RWPE1 (cell line): Measurements from ENCODE around the gene BTN3A1.
"Not testable (repeated sequence)": the region's sequence is repeated elsewhere in the genome, so short reads cannot be mapped to it uniquely, and the experiment has no call there.

ENCODE experiments used
- CTCF ChIA-PET: fragments of 350-600 bp; sonication (Branson Sonifier 250); formaldehyde crosslinking; extraction: SDS; loops from one replicate; lab custom pipeline; 2021; lab: Yijun Ruan, JAX
- POLR2A ChIA-PET: fragments of 400-600 bp; formaldehyde crosslinking; extraction: SDS; loops from one replicate; lab custom pipeline; 2020; ENCODE audit warnings: antibody characterized with exemption; ENCODE audit not compliant: low non-redundant PET; lab: Yijun Ruan, JAX
- DNase-seq: peaks from one replicate; pipeline ENCODE4 v3.0.0; 2012; ENCODE audit warnings: low spot score
- H3K27ac ChIP-seq: fragments of 450-650 bp; 2 replicates; pipeline ENCODE4 v1.5.1; 2017
- TF ChIP-seq, protein P1 (sequence below): fragments of 450-650 bp; conservative IDR thresholded peaks from 2 replicates; pipeline ENCODE4 v1.5.1; 2017; ENCODE audit warnings: low read depth, mild to moderate bottlenecking

BTN3A1 gene

DNA sequence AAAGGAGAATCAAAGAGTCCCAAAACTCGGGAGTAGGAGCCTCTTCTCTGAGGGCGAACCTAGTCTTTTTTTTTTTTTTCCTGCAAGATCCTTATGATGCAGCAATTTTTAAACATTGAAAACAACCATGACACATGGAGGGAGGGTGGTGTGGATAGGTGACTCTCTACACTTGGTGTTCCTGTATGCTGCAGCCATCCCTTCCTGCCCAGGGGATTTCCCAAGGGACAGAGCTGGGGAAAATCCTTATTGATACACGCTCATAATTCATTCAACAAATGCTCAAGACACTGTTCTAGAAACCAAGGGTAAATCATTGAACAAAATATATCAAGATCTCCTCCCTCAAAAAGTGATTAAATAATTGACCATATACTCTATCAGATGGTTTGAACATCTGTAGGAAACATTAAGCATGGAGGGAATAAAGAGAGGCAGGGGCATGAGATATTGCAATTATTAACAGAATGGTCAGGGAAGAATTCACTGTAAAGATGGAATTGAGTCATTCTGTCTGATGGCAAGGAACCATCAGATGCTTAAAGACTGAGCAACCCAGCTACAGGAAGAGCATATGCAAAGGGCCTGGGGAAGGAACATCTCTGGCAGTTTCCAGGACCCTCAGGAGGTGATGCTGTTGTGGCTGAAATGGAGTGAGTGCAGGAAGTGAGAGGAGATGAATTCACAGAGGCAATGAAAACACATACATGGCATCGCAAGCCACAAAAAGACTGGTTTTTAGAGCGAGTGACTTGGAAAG lies 24.8 kb downstream of the BTN3A1 start:
- ChIA-PET POLR2A (no interaction called here), CTCF (interaction anchor here (1.2 kb wide), 1 partner anchor 27 kb away, joined by 4 read pairs; no protein-coding TSS in a partner anchor)
- TF ChIP-seq, protein P1, sequence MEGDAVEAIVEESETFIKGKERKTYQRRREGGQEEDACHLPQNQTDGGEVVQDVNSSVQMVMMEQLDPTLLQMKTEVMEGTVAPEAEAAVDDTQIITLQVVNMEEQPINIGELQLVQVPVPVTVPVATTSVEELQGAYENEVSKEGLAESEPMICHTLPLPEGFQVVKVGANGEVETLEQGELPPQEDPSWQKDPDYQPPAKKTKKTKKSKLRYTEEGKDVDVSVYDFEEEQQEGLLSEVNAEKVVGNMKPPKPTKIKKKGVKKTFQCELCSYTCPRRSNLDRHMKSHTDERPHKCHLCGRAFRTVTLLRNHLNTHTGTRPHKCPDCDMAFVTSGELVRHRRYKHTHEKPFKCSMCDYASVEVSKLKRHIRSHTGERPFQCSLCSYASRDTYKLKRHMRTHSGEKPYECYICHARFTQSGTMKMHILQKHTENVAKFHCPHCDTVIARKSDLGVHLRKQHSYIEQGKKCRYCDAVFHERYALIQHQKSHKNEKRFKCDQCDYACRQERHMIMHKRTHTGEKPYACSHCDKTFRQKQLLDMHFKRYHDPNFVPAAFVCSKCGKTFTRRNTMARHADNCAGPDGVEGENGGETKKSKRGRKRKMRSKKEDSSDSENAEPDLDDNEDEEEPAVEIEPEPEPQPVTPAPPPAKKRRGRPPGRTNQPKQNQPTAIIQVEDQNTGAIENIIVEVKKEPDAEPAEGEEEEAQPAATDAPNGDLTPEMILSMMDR: no peak
- H3K27ac ChIP-seq: no peak overlapping the region
- no peak for DNase-seq

DNA sequence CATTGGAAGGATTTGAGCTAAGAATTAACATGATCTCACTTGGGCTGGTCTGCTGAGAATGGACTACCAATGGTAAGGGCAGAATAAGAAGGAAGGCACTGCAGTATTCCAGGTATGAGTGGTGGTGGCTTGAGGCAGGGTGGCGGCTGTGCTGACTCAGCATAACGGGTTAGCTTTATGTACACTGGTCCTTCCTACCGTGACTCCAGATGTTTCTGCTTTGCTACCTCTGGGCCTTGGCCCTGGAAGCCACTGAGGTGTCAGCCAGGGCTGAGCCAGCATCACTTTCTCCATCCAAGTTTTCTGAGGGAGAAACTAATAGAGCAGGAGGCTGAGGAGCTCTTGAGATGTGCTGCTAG lies 25.4 kb downstream of the BTN3A1 start:
- H3K27ac ChIP-seq: no peak overlapping the region
- no peak for DNase-seq
- ChIA-PET POLR2A (no interaction called here), CTCF (interaction anchor here (0.6 to 1.2 kb wide), 2 partner anchors 26 to 1799 kb away, joined by 3 to 4 read pairs; no protein-coding TSS in a partner anchor)
- TF ChIP-seq, protein P1: no peak

DNA sequence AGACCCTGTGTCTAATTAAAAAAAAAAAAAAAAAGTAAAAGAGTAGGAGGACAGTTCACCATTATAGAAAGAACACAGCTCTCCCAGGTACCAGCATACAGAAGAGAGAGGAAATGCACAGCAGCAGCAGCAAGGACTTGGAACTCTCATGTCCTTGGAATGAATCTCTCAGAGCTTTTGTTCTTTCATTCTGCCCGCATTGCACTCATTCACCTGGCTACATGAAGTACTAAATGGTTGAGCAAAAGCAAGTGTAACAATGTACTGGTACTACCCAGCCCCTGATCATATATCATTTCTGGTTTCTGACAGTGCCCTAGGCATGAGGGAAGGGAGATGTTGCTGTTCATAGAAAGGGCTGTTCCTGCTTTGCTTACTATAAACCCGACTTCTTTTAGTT lies 26.1 kb downstream of the BTN3A1 start:
- no peak for DNase-seq
- H3K27ac ChIP-seq: no peak overlapping the region
- CTCF ChIA-PET: interaction anchor here (0.6 kb wide), 2 partner anchors 38 to 1799 kb away, joined by 3 read pairs; no protein-coding TSS in a partner anchor
- POLR2A ChIA-PET: no interaction called here
- TF ChIP-seq, protein P1: no peak

DNA sequence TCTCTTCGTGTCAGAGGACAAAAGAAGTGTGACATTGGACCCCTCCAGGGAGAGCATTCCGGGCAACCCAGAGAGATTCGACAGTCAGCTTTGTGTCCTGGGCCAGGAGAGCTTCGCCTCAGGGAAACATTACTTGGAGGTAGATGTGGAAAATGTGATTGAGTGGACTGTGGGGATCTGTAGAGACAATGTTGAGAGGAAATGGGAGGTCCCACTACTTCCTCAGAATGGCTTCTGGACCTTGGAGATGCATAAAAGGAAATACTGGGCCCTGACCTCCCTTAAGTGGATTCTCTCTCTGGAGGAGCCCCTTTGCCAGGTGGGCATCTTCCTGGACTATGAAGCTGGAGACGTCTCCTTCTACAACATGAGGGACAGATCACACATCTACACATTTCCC lies 28.7 kb downstream of the BTN3A1 start:
- TF ChIP-seq, protein P1: no peak
- POLR2A ChIA-PET: no interaction called here
- CTCF ChIA-PET: interaction anchor here (0.7 kb wide), 2 partner anchors 18 to 50 kb away, joined by 3 to 7 read pairs; no protein-coding TSS in a partner anchor
- DNase-seq: no peak
- no peak overlapping the region for H3K27ac ChIP-seq

DNA sequence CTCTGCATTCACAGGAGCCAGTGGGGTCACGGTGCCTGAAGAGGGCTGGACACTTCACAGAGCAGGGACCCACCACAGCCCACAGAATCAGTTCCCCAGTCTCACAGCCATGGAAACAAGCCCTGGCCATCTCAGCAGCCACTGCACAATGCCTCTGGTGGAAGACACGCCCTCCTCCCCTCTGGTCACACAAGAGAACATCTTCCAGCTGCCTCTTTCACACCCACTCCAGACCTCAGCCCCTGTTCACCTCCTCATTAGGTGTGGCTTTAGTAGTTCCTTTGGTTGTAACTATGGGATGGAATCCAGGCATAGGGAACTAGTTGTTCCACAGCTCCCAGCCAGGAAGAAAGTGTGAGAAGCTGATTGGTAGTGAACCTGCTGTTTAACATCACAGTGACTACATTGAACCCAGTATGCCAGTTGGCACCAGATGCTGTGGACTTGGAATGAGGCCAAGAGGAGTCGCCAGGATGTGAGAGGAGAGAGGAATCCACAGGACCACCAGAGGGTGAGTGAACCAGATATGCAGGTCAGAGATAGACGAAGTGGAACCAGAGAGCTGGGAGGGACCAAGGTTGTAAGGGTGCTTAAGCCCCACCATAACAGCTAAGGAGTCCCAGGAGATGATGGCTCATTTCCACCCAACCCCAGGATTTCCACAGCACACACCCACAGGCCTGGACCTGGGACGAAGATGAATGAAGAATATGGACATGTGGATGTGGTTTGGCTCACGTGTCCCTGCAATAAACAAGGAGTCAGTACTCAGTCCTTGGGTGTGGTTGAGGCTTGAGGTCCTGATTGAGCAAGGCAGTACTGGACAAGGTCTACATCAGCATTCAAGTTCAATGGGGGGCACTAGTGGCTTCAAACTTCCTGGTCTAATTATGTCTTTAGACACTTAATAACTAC lies 29.4 kb downstream of the BTN3A1 start:
- DNase-seq: no peak
- ChIA-PET POLR2A (interaction anchor here (0.6 kb wide), 1 partner anchor 149 kb away, joined by 3 read pairs; no protein-coding TSS in a partner anchor), CTCF (interaction anchor here (0.7 kb wide), 2 partner anchors 19 to 46 kb away, joined by 3 read pairs; no protein-coding TSS in a partner anchor)
- TF ChIP-seq, protein P1: no peak
- H3K27ac ChIP-seq: no peak overlapping the region

DNA sequence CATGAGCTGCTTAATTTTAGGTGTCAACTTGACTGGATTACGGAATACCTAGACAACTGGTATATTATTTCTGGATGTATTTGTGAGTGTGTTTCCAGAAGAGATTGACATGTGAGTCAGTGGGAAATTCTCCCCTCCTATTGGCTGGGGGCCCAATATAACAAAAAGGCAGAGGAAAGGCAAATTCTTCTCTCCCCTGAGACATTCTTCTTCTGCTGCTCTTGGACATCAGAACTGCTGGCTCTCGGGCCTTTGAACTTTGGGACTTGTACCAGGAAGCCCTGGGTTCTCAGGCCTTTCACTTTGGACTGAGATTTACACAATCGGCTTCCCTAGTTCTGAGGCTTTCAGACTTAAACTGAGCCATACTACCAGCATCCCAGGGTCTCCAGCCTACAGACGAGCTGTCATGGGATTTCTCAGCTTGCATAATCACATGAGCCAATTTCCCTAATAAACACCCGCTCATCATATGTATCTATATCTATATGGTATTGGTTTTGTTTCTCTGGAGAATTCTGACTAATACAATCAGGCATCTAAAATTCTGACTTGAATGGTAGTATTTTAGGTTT lies 30.6 kb downstream of the BTN3A1 start:
- no peak overlapping the region for H3K27ac ChIP-seq
- TF ChIP-seq, protein P1: no peak
- CTCF ChIA-PET: no interaction called here
- POLR2A ChIA-PET: no interaction called here
- DNase-seq: no peak

DNA sequence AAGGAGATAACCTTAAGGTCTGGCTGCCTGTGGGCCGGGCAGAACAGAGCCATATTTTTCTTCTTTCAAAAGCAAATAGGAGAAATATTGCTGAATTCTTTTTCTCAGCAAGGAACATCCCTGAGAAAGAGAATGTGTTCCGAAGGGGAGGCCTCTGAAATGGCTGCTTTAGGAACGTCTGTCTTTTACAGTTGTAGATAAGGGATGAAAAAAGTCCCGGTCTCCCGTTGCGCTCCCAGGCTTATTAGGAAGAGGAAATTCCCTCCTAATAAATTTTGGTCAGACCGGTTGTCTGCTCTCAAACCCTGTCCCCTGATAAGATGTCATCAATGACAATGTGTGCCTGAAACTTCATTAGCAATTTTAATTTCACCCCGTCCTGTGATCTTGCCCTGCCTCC lies 31.6 kb downstream of the BTN3A1 start:
- CTCF ChIA-PET, POLR2A ChIA-PET, DNase-seq, H3K27ac ChIP-seq: not testable (repeated sequence)
